Measurements from ENCODE around the gene STK26. TPM values are rescaled to one million over a fixed set of nuclear protein-coding genes. Genes with fewer than 3 reads are reported as not detected.

Gene STK26
- total RNA-seq, 4 donors from 2014 or later = 7.1 to 21.9 (median 18.6) TPM

- no peaks in the 10 kb centered on the region for H3K27me3 ChIP-seq
- no peaks in the 10 kb centered on the region for H3K4me1 ChIP-seq
- H3K36me3 ChIP-seq = no peaks in the 10 kb centered on the region
- no peak overlapping the region for H3K27ac ChIP-seq
- intact Hi-C loops (cut with DNase I; ENCODE audit: low total_unique reads) (no loop called here), in situ Hi-C loops (cut with MboI; ENCODE audit: low pct_ligation_motif_present in 1 of 4, low pct_unique_long_range_greater_than_20kb in 1 of 4, low sequenced_read_pairs in 3 of 4) (no loop called here)
- 57% methylated on average over 4 of the region's 4 CpGs; no CpG with 5 or more reads in 1 of the 2 donors for WGBS, 2 donors (ENCODE audit: low coverage in 1 of 2)
- no peak for DNase-seq
- H3K9me3 ChIP-seq = no peaks in the 10 kb centered on the region
- TF ChIP-seq CTCF (IDR thresholded peaks at IDR 0.05) = no peak
- no peak for TF ChIP-seq POLR2A (IDR thresholded peaks at IDR 0.05)
- no peak for TF ChIP-seq EP300 (IDR thresholded peaks at IDR 0.05; ENCODE audit: low read depth)
- no peak for TF ChIP-seq POLR2AphosphoS5 (IDR thresholded peaks at IDR 0.05)
- no peak overlapping the region for H3K4me3 ChIP-seq
These were observed 37.5 kb upstream of the STK26 start for GRCh38 chrX:131985526-131986049.

- no peak for DNase-seq
- 23 to 35% methylated on average over 4 to 5 of the region's 5 CpGs for WGBS, 2 donors (ENCODE audit: low coverage in 1 of 2)
These were observed 35.9 kb upstream of the STK26 start for GRCh38 chrX:131987252-131987651.

GRCh38 chrX:131988236-131988635, 34.9 kb upstream of the STK26 start:
- H3K4me3 ChIP-seq = no peak overlapping the region
- intact Hi-C loops (cut with DNase I; ENCODE audit: low total_unique reads) (no loop called here), in situ Hi-C loops (cut with MboI; ENCODE audit: low pct_ligation_motif_present in 1 of 4, low pct_unique_long_range_greater_than_20kb in 1 of 4, low sequenced_read_pairs in 3 of 4) (no loop called here)
- no peaks in the 10 kb centered on the region for H3K27me3 ChIP-seq
- no peak overlapping the region for H3K27ac ChIP-seq
- TF ChIP-seq POLR2A (IDR thresholded peaks at IDR 0.05) = no peak
- no peak for TF ChIP-seq EP300 (IDR thresholded peaks at IDR 0.05; ENCODE audit: low read depth)
- no peak for TF ChIP-seq POLR2AphosphoS5 (IDR thresholded peaks at IDR 0.05)
- no peak for TF ChIP-seq CTCF (IDR thresholded peaks at IDR 0.05)
- no peaks in the 10 kb centered on the region for H3K4me1 ChIP-seq
- H3K36me3 ChIP-seq = no peaks in the 10 kb centered on the region
- no peaks in the 10 kb centered on the region for H3K9me3 ChIP-seq
- DNase-seq = no peak

More at GRCh38 chrX:131987252-131987651, 35.9 kb upstream of the STK26 start:
- Histone ChIP-seq H3K4me3 (no peak overlapping the region), H3K27ac (peak overlapping the region in 1 of 4 donors; percentile 16), H3K9me3 (no peaks in the 10 kb centered on the region), H3K36me3 (no peaks in the 10 kb centered on the region), H3K27me3 (no peaks in the 10 kb centered on the region), H3K4me1 (no peaks in the 10 kb centered on the region)
- no peak for TF ChIP-seq POLR2A (IDR thresholded peaks at IDR 0.05)
- TF ChIP-seq POLR2AphosphoS5 (IDR thresholded peaks at IDR 0.05) = no peak
- TF ChIP-seq CTCF (IDR thresholded peaks at IDR 0.05) = no peak
- TF ChIP-seq EP300 (IDR thresholded peaks at IDR 0.05; ENCODE audit: low read depth) = no peak
- in situ Hi-C loops (cut with MboI; ENCODE audit: low pct_ligation_motif_present in 1 of 4, low pct_unique_long_range_greater_than_20kb in 1 of 4, low sequenced_read_pairs in 3 of 4) (no loop called here), intact Hi-C loops (cut with DNase I; ENCODE audit: low total_unique reads) (no loop called here)

GRCh38 chrX:132001127-132001526, 22.0 kb upstream of the STK26 start:
- Histone ChIP-seq H3K27me3 (no peaks in the 10 kb centered on the region), H3K27ac (no peak overlapping the region), H3K4me3 (no peak overlapping the region), H3K4me1 (no peaks in the 10 kb centered on the region), H3K9me3 (no peaks in the 10 kb centered on the region), H3K36me3 (no peaks in the 10 kb centered on the region)
- intact Hi-C loops (cut with DNase I; ENCODE audit: low total_unique reads) = no loop called here
- in situ Hi-C loops (cut with MboI; ENCODE audit: low pct_ligation_motif_present in 1 of 4, low pct_unique_long_range_greater_than_20kb in 1 of 4, low sequenced_read_pairs in 3 of 4) = no loop called here
- DNase-seq = no peak
- 43 to 60% methylated on average over 1 to 3 of the region's 3 CpGs for WGBS, 2 donors (ENCODE audit: low coverage in 1 of 2)
- TF ChIP-seq POLR2A (IDR thresholded peaks at IDR 0.05) = no peak
- no peak for TF ChIP-seq POLR2AphosphoS5 (IDR thresholded peaks at IDR 0.05)
- TF ChIP-seq EP300 (IDR thresholded peaks at IDR 0.05; ENCODE audit: low read depth) = no peak
- TF ChIP-seq CTCF (IDR thresholded peaks at IDR 0.05) = no peak

Data from transverse colon (tissue), 4 donors.